ENCODE data around the gene NXPE3. TPM values are rescaled to one million over a fixed set of nuclear protein-coding genes. Genes with fewer than 3 reads are reported as not detected.

Gene NXPE3
- polyA plus RNA-seq, 1 experiment: 41.1 TPM

DNA sequence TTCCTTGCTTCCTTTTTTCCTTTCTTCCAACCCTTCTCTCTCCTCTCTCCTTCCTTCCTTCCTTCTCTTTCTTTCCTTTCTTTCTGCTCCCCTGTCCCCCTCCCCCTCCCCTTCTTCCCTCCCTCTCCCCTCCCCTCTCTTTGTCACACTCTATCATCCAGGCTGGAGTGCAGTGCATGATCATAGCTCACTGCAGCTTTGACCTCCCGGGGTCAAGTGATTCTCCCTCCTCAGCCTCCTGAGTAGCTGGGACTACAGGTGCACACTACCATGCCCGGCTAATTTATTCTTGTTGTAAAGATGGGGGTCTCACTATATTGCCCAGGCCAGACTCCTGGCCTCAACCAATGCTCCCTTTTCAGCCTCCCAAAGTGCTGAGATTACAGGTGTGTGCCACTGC is 89.0 kb downstream of the NXPE3 start:
- TF ChIP-seq, protein P1, sequence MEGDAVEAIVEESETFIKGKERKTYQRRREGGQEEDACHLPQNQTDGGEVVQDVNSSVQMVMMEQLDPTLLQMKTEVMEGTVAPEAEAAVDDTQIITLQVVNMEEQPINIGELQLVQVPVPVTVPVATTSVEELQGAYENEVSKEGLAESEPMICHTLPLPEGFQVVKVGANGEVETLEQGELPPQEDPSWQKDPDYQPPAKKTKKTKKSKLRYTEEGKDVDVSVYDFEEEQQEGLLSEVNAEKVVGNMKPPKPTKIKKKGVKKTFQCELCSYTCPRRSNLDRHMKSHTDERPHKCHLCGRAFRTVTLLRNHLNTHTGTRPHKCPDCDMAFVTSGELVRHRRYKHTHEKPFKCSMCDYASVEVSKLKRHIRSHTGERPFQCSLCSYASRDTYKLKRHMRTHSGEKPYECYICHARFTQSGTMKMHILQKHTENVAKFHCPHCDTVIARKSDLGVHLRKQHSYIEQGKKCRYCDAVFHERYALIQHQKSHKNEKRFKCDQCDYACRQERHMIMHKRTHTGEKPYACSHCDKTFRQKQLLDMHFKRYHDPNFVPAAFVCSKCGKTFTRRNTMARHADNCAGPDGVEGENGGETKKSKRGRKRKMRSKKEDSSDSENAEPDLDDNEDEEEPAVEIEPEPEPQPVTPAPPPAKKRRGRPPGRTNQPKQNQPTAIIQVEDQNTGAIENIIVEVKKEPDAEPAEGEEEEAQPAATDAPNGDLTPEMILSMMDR (IDR thresholded peaks at IDR 0.05; ENCODE audit: low read depth, low read length): no peak
- ChIA-PET POLR2A (no interaction called here), CTCF (interaction anchor here (1.2 to 2.2 kb wide), 4 partner anchors 65 to 361 kb away, joined by 3 to 8 read pairs (median 6); no protein-coding TSS in a partner anchor)
- no peak overlapping the region for H3K4me3 ChIP-seq (ENCODE audit: low read depth, low read length)
- no peaks in the 10 kb centered on the region for H3K27me3 ChIP-seq (ENCODE audit: control insufficient read depth, insufficient read depth, low read length)
- no peaks in the 10 kb centered on the region for H3K9me3 ChIP-seq (ENCODE audit: control insufficient read depth, insufficient read depth, low read length)
- no peak for DNase-seq (ENCODE audit: low read depth, low spot score)
- H3K27ac ChIP-seq (ENCODE audit: low read depth, low read length): no peak overlapping the region

DNA sequence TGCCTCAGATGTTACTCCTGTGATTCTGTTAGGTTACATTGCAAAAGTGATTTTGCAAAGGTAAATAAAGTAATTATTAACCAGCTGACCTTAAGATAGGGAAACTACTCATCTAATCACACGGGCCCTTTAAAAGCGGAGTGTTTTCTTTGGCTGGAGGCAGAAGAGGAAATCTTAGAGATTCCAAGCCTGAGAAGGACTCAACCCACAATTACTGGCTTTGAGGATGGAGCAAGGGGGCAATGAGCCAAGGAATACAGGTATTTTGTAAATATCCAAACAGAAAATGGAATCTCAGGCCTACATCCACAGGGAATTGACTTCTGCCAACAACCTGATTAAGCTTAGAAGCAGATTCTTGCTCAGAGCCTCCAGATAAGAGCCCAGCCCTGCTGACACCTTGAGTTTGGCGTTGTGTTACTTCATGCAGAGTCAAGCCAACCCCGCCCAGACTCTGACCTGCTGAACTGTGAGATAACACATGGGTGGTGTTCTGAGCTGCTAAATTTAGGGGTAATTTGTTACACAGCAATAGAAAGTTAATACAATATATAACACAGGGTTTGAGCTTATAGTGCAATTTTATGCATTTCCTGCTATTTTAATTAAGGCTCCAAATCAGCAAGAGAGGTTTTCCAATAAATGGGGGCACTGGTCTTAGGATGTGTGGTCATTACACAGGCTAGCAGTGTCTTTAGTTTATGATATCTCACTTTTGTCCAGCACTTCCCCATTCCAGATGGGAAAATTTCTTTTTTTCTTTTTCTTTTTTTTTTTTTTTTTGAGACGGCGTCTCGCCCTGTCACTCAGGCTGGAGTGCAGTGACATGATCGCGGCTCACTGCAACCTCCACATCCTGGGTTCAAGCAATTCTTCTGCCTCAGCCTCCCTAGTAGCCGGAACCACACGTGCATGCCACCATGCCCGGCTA is 89.8 kb downstream of the NXPE3 start:
- no peak for DNase-seq (ENCODE audit: low read depth, low spot score)

DNA sequence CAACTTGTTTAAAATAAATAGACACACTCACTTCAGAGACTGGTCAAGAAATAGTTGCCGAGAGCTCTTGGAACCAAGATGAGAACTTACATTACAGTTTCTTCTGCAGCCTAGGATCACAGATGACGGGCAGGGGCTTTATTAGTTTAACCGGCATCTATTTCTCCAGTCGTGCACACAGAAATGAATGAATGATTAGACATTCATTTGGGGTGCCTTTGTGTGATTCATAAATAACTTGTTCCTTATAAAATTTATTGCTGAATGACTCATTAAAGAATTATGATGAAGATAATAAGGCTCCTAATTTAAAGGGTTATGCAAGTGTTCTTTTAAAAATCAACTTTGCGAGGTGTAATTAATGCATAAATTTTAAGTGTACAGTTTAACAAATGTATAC is 91.1 kb downstream of the NXPE3 start:
- Histone ChIP-seq H3K9me3 (ENCODE audit: control insufficient read depth, insufficient read depth, low read length) (no peaks in the 10 kb centered on the region), H3K27ac (ENCODE audit: low read depth, low read length) (no peak overlapping the region), H3K4me3 (ENCODE audit: low read depth, low read length) (no peak overlapping the region), H3K27me3 (ENCODE audit: control insufficient read depth, insufficient read depth, low read length) (no peaks in the 10 kb centered on the region)
- POLR2A ChIA-PET: interaction anchor here (0.6 kb wide), 1 partner anchor 168 kb away, joined by 3 read pairs; no protein-coding TSS in a partner anchor
- TF ChIP-seq, protein P1 (IDR thresholded peaks at IDR 0.05; ENCODE audit: low read depth, low read length): no peak
- CTCF ChIA-PET: no interaction called here
- no peak for DNase-seq (ENCODE audit: low read depth, low spot score)

More for the DNA sequence above, 89.8 kb downstream of the NXPE3 start:
- H3K9me3 ChIP-seq (ENCODE audit: control insufficient read depth, insufficient read depth, low read length): no peaks in the 10 kb centered on the region
- TF ChIP-seq, protein P1 (IDR thresholded peaks at IDR 0.05; ENCODE audit: low read depth, low read length): no peak
- CTCF ChIA-PET: interaction anchor here (1.4 to 2.2 kb wide), 2 partner anchors 357 to 360 kb away, joined by 5 to 8 read pairs; no protein-coding TSS in a partner anchor
- H3K4me3 ChIP-seq (ENCODE audit: low read depth, low read length): no peak overlapping the region
- no peaks in the 10 kb centered on the region for H3K27me3 ChIP-seq (ENCODE audit: control insufficient read depth, insufficient read depth, low read length)
- H3K27ac ChIP-seq (ENCODE audit: low read depth, low read length): no peak overlapping the region
- POLR2A ChIA-PET: no interaction called here

DNA sequence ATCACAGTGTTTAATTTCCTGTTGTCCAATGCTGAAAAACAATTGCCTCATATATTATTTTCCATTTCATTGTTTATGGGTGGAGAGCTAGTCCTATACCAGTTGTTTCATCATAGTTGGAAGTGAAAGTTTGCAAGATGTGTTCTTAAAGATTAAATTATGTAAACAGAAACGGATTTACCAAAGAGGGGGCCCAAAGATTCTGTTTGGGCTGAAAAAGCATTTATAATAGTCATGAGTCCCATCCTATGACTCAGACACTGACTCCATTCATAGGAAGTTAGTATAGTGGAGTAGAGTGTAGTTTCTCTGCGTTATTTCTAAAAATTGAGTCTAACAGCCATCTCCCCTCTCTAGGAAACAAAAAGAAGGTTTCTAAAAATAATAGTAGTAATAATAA is 94.6 kb downstream of the NXPE3 start:
- CTCF ChIA-PET: no interaction called here
- peak; percentile 47 for DNase-seq (ENCODE audit: low read depth, low spot score)
- H3K27ac ChIP-seq (ENCODE audit: low read depth, low read length): peak overlapping the region; percentile 31
- H3K27me3 ChIP-seq (ENCODE audit: control insufficient read depth, insufficient read depth, low read length): no peaks in the 10 kb centered on the region
- POLR2A ChIA-PET: interaction anchor here (1.0 kb wide), 1 partner anchor 24 kb away, joined by 4 read pairs; the partner anchor contains the start of gene NFKBIZ
- TF ChIP-seq, protein P1 (IDR thresholded peaks at IDR 0.05; ENCODE audit: low read depth, low read length): no peak
- no peaks in the 10 kb centered on the region for H3K9me3 ChIP-seq (ENCODE audit: control insufficient read depth, insufficient read depth, low read length)
- H3K4me3 ChIP-seq (ENCODE audit: low read depth, low read length): no peak overlapping the region

DNA sequence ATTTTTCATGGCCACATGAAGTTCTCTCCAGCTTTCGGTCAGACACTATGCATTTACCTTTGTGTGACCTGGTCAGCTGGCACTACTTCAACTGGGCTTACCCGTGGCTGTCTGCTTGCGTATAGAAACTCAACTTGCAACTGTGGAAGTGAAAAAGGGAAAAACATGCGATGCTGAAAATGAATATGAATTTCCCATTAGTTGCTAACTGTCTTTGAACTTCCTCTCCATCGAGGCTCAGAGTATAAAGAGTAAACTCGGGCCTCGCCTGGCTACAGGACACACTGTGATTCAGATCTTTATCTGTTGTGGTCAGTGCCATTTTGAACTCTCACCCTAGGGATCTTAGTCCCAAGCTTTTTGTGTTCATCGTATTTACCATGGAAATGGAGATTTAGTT is 97.1 kb downstream of the NXPE3 start:
- CTCF ChIA-PET: interaction anchor here (1.2 to 1.5 kb wide), 3 partner anchors 62 to 353 kb away, joined by 3 to 8 read pairs (median 3); no protein-coding TSS in a partner anchor
- POLR2A ChIA-PET: no interaction called here
- Histone ChIP-seq H3K27ac (ENCODE audit: low read depth, low read length) (no peak overlapping the region), H3K27me3 (ENCODE audit: control insufficient read depth, insufficient read depth, low read length) (no peaks in the 10 kb centered on the region), H3K9me3 (ENCODE audit: control insufficient read depth, insufficient read depth, low read length) (no peaks in the 10 kb centered on the region), H3K4me3 (ENCODE audit: low read depth, low read length) (no peak overlapping the region)
- TF ChIP-seq, protein P1 (IDR thresholded peaks at IDR 0.05; ENCODE audit: low read depth, low read length): no peak
- no peak for DNase-seq (ENCODE audit: low read depth, low spot score)

All from AG04450 (cell line).